ENCODE data around the gene PLCB1.

PLCB1 gene

DNA sequence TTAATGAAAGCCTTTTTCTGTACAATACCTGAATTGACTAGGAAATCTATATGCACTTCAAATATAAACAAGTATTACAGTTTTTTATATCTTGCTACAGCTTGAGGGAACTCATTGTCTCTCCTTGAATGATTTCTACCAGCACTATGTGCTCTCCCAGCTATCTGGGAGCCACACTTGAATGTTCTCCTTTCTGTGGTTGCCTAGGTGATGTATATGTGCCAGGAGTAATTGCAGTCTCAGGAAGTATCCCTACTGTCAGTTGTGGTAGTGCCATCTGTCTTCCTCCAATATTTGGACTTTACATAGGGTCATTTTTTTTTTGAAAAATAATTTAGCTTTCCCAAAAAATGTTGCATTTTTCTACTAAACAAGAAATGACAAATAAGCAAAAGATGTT lies 648.8 kb downstream of the PLCB1 start:
- Mint-ChIP-seq H3K4me1 (no peaks in the 10 kb centered on the region), H3K36me3 (no peaks in the 10 kb centered on the region), H3K27me3 (no peaks in the 10 kb centered on the region), H3K27ac (no peak overlapping the region), H3K9me3 (peaks cover 4% of the 10 kb centered on the region), H3K4me3 (no peak overlapping the region)
- no peak for ATAC-seq

- H3K4me1 Mint-ChIP-seq: no peaks in the 10 kb centered on the region
- no peak overlapping the region for H3K27ac Mint-ChIP-seq
- no peak for ATAC-seq
- no peaks in the 10 kb centered on the region for H3K36me3 Mint-ChIP-seq
- no peaks in the 10 kb centered on the region for H3K27me3 Mint-ChIP-seq
- H3K4me3 Mint-ChIP-seq: no peak overlapping the region
- H3K9me3 Mint-ChIP-seq: peaks cover 4% of the 10 kb centered on the region
Measured at GRCh38 chr20:8782804-8783203, 650.7 kb downstream of the PLCB1 start.

GRCh38 chr20:8783734-8784133 lies 651.7 kb downstream of the PLCB1 start:
- H3K4me3 Mint-ChIP-seq: no peak overlapping the region
- H3K36me3 Mint-ChIP-seq: no peaks in the 10 kb centered on the region
- no peaks in the 10 kb centered on the region for H3K27me3 Mint-ChIP-seq
- no peaks in the 10 kb centered on the region for H3K4me1 Mint-ChIP-seq
- H3K27ac Mint-ChIP-seq: no peak overlapping the region
- H3K9me3 Mint-ChIP-seq: peaks cover 4% of the 10 kb centered on the region
- ATAC-seq: no peak

DNA sequence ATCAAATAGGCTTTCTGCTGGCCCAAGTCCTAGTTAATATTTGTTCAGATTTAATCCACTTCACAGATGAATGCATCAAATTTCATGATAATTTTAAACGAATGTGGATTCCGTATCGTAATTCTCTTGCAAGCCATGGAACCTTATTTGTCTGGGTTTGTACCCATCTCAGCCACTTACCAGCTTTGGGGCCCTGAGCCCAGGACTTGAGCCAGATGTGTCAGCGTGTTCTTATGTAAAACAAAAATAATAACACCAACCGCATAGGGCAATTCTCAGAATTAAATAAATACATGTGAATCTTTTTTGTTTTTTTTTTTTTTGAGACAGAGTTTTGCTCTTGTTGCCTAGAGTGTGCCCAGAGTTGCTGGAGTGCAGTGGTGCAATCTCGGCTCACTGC lies 654.3 kb downstream of the PLCB1 start:
- Mint-ChIP-seq H3K36me3 (no peaks in the 10 kb centered on the region), H3K27me3 (no peaks in the 10 kb centered on the region), H3K9me3 (no peaks in the 10 kb centered on the region), H3K27ac (no peak overlapping the region), H3K4me3 (no peak overlapping the region), H3K4me1 (no peaks in the 10 kb centered on the region)
- no peak for ATAC-seq

GRCh38 chr20:8787090-8787489 lies 655.0 kb downstream of the PLCB1 start:
- no peaks in the 10 kb centered on the region for H3K9me3 Mint-ChIP-seq

GRCh38 chr20:8788275-8788674 lies 656.2 kb downstream of the PLCB1 start:
- no peak overlapping the region for H3K27ac Mint-ChIP-seq
- H3K4me1 Mint-ChIP-seq: no peaks in the 10 kb centered on the region
- H3K36me3 Mint-ChIP-seq: no peaks in the 10 kb centered on the region
- no peaks in the 10 kb centered on the region for H3K9me3 Mint-ChIP-seq
- H3K4me3 Mint-ChIP-seq: no peak overlapping the region
- ATAC-seq: no peak
- no peaks in the 10 kb centered on the region for H3K27me3 Mint-ChIP-seq

More at GRCh38 chr20:8787090-8787489, 655.0 kb downstream of the PLCB1 start:
- Mint-ChIP-seq H3K4me1 (no peaks in the 10 kb centered on the region), H3K36me3 (no peaks in the 10 kb centered on the region), H3K4me3 (no peak overlapping the region), H3K27me3 (no peaks in the 10 kb centered on the region), H3K27ac (no peak overlapping the region)
- no peak for ATAC-seq

DNA sequence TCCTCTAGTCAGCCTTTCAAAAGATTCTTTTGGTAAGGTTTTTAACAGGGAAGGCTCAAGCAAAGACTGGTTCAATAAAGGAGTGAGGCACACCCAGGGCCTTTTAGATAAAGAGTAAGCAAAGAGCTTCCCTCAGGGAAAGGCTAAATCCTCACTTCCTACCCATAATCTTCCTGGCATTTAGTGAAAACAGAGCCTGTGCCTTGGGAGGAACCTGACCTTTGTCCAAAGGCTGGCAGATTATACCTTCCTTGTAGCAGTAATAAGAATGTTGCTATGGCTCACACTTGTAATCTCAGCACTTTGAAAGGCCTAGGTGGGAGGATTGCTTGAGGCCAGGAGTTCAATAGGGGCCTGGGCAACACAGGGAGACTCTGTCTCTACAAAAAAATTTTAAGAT lies 656.8 kb downstream of the PLCB1 start:
- no peaks in the 10 kb centered on the region for H3K36me3 Mint-ChIP-seq
- H3K9me3 Mint-ChIP-seq: no peaks in the 10 kb centered on the region
- ATAC-seq: no peak
- no peaks in the 10 kb centered on the region for H3K4me1 Mint-ChIP-seq
- no peaks in the 10 kb centered on the region for H3K27me3 Mint-ChIP-seq
- no peak overlapping the region for H3K27ac Mint-ChIP-seq
- no peak overlapping the region for H3K4me3 Mint-ChIP-seq

DNA sequence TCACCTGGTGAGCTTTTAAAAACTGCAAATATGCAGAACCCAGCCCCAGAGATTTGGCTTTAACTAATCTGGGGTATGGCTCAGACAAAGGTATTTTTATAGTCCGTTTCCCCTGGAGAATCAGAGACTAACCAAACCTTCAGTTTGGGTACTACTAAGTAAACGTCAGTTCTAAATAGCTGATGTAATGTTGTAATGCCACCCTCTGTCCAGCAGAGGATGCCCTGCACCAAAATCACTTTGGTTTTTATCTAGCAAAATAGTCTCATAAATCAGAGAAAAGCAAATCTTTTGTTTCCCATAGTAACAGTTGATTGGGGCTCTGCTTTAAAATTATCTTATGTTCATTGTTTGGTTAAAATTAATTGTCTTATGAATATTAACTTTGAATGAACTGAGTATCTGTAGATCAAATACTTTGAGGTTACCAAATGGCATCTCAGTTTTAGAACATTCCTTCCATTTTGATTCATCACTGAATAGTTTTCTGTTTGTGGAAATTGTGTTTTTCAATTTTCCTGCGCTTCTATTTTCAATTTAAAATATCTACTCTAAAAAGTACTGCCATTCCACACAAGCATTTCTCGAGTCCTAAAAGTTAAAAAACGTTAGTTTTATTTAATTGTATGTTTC lies 658.5 kb downstream of the PLCB1 start:
- Mint-ChIP-seq H3K4me1 (no peaks in the 10 kb centered on the region), H3K27ac (no peak overlapping the region), H3K36me3 (no peaks in the 10 kb centered on the region), H3K27me3 (no peaks in the 10 kb centered on the region), H3K9me3 (no peaks in the 10 kb centered on the region), H3K4me3 (no peak overlapping the region)
- no peak for ATAC-seq

DNA sequence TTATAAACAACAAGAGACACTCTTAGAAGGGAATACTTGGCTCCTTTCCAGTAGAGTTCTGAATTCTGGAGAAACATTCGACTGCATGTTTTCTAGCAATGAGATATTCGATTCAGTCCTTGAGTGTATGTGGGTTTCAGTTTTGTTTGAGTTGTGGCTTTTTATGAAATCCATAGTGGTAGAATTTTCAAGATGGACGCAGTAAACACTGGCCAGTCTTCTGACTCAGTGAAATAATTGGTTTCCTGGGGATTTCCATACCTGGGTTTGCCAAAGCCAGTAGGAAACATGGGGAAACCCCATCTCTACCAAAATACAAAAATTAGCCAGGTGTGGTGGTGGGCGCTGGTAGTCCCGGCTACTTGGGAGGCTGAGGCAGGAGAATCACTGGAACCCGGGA lies 663.3 kb downstream of the PLCB1 start:
- Mint-ChIP-seq H3K4me1 (no peaks in the 10 kb centered on the region), H3K27ac (no peak overlapping the region), H3K9me3 (no peaks in the 10 kb centered on the region), H3K36me3 (no peaks in the 10 kb centered on the region), H3K4me3 (no peak overlapping the region), H3K27me3 (no peaks in the 10 kb centered on the region)
- no peak for ATAC-seq

DNA sequence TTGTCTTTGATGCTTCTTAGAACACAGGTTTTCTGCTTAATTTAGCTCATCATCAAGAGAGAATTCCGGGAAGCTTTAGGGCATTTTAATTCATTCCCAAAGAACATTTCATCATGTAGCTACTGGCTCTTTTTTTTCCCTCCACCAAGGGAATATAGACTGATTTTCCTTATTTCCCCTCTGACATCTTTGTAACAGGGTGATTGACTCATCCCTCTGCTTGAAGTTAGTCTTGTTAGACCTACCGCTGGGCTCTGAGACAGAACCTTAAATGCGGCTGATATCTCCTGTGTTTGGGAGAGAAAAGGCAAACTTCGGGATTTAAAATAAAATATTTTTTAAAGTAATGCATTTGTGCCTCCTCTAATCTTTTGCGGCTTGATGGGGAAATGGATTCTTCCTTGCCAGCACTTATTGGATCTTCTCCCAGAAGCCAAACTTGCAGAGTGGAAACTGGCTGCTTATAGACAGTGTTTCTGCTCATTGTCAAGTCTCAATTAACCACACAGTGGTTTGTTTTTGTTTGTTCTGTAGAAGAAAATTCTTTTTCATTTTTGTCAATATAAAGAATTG lies 664.1 kb downstream of the PLCB1 start:
- Mint-ChIP-seq H3K9me3 (no peaks in the 10 kb centered on the region), H3K4me1 (no peaks in the 10 kb centered on the region), H3K27me3 (no peaks in the 10 kb centered on the region), H3K27ac (no peak overlapping the region), H3K36me3 (no peaks in the 10 kb centered on the region), H3K4me3 (no peak overlapping the region)
- no peak for ATAC-seq

GRCh38 chr20:8798505-8798904 lies 666.4 kb downstream of the PLCB1 start:
- peaks cover 9% of the 10 kb centered on the region for H3K27me3 Mint-ChIP-seq
- ATAC-seq: no peak
- H3K9me3 Mint-ChIP-seq: peaks cover 4% of the 10 kb centered on the region
- no peaks in the 10 kb centered on the region for H3K36me3 Mint-ChIP-seq
- no peak overlapping the region for H3K4me3 Mint-ChIP-seq
- H3K4me1 Mint-ChIP-seq: no peaks in the 10 kb centered on the region
- no peak overlapping the region for H3K27ac Mint-ChIP-seq

DNA sequence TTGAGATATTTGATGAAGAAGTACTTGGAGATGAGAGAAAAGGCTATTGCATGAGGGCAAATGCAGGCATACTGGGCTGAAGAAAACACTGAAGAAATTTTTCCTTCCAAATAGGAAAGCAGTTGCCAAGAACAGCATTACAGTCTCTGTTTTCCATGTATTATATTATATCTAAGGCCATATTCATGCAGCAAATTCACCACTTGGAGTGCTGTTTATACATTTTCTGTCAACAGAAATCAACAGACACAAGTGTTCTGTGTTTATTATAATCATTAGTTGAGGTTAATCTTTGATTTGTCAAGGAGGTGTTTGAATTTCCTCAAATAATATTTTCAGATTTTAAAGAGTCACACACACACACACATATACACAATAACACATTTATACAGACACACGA lies 668.0 kb downstream of the PLCB1 start:
- Mint-ChIP-seq H3K4me1 (no peaks in the 10 kb centered on the region), H3K9me3 (peaks cover 4% of the 10 kb centered on the region), H3K27me3 (peaks cover 9% of the 10 kb centered on the region), H3K4me3 (no peak overlapping the region), H3K36me3 (no peaks in the 10 kb centered on the region), H3K27ac (no peak overlapping the region)
- ATAC-seq: no peak

GRCh38 chr20:8801686-8802085 lies 669.6 kb downstream of the PLCB1 start:
- H3K4me3 Mint-ChIP-seq: no peak overlapping the region
- H3K27me3 Mint-ChIP-seq: peaks cover 9% of the 10 kb centered on the region
- no peaks in the 10 kb centered on the region for H3K4me1 Mint-ChIP-seq
- no peaks in the 10 kb centered on the region for H3K36me3 Mint-ChIP-seq
- no peak for ATAC-seq
- H3K9me3 Mint-ChIP-seq: peaks cover 4% of the 10 kb centered on the region
- H3K27ac Mint-ChIP-seq: no peak overlapping the region

GRCh38 chr20:8803065-8803464 lies 671.0 kb downstream of the PLCB1 start:
- H3K9me3 Mint-ChIP-seq: peaks cover 4% of the 10 kb centered on the region
- H3K27ac Mint-ChIP-seq: no peak overlapping the region
- peaks cover 9% of the 10 kb centered on the region for H3K27me3 Mint-ChIP-seq
- no peaks in the 10 kb centered on the region for H3K4me1 Mint-ChIP-seq
- no peak overlapping the region for H3K4me3 Mint-ChIP-seq
- no peaks in the 10 kb centered on the region for H3K36me3 Mint-ChIP-seq
- ATAC-seq: no peak

- Mint-ChIP-seq H3K27ac (no peak overlapping the region), H3K27me3 (peaks cover 9% of the 10 kb centered on the region), H3K9me3 (peaks cover 4% of the 10 kb centered on the region), H3K36me3 (no peaks in the 10 kb centered on the region), H3K4me3 (no peak overlapping the region), H3K4me1 (no peaks in the 10 kb centered on the region)
- no peak for ATAC-seq
Measured at GRCh38 chr20:8803941-8804340, 671.9 kb downstream of the PLCB1 start.

DNA sequence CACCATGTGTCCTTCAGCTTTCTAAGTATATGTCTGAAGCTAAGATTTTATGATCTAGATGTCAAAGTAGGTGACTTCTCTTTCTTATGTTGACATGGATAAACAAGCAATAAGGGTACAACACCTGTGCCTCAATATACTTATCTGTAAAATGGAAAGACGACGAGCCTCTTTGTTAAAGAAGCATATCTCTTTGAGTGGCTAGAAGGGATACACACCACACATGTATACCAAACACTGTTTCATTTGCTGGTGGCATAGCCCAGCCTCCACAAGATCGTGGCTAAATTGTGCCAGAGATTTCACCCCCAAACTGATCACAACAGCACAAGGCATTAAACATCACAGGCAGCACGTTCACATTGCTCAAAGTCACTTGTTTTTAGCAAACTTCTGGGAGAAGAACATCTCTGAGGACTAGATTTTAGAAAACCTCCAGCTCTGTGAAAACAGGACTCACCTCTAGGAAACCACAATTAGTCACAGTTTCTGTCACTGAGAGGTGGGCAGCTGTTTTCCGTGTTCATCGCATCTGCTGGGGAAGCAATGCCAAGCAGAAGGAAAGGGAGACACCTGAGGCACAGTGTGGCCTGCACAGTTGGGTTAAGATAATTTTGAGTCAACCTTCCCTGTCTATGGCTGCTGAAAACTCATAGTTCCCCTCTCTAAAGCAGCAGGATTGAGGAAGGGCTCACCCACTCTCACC lies 673.8 kb downstream of the PLCB1 start:
- no peaks in the 10 kb centered on the region for H3K36me3 Mint-ChIP-seq
- no peak overlapping the region for H3K4me3 Mint-ChIP-seq
- peaks cover 9% of the 10 kb centered on the region for H3K27me3 Mint-ChIP-seq
- no peak for ATAC-seq
- no peak overlapping the region for H3K27ac Mint-ChIP-seq
- no peaks in the 10 kb centered on the region for H3K4me1 Mint-ChIP-seq
- H3K9me3 Mint-ChIP-seq: peaks cover 4% of the 10 kb centered on the region

All from stimulated activated memory B cell treated with anti-CD40 and anti-IgM and Interleukin-4, amounts not matched to agents 10 μg/mL and 1 μg/mL and 100 μg/mL, for 72 hours (primary cell).